Ramos (cell line): ENCODE measurements around the gene FOXN3.
"Not testable (repeated sequence)": the region's sequence is repeated elsewhere in the genome, so short reads cannot be mapped to it uniquely, and the experiment has no call there.

Experiments
- in situ Hi-C: fragments of 300-500 bp; cut with MboI; formaldehyde crosslinking; loops from one replicate; pipeline ENCODE4 v1.14.3; 2022; ENCODE audit warnings: low sequenced_read_pairs; ENCODE audit not compliant: unreplicated experiment

Gene FOXN3

GRCh38 chr14:89219051-89219450 lies 198.0 kb downstream of the FOXN3 start:
- in situ Hi-C loops = no loop called here

GRCh38 chr14:89217891-89218290 lies 199.1 kb downstream of the FOXN3 start:
- in situ Hi-C loops = no loop called here

GRCh38 chr14:89215531-89215930 lies 201.5 kb downstream of the FOXN3 start:
- in situ Hi-C loops = no loop called here

GRCh38 chr14:89215114-89215513 lies 201.9 kb downstream of the FOXN3 start:
- in situ Hi-C loops = no loop called here

- in situ Hi-C loops = no loop called here
Measured at GRCh38 chr14:89214221-89214965, 202.6 kb downstream of the FOXN3 start.

- in situ Hi-C loops = no loop called here
Measured at GRCh38 chr14:89212386-89213235, 204.4 kb downstream of the FOXN3 start.

GRCh38 chr14:89209558-89209957 lies 207.5 kb downstream of the FOXN3 start:
- in situ Hi-C loops = no loop called here

GRCh38 chr14:89207925-89208328 lies 209.1 kb downstream of the FOXN3 start:
- in situ Hi-C loops = no loop called here

GRCh38 chr14:89206389-89207031 lies 210.5 kb downstream of the FOXN3 start:
- in situ Hi-C loops = no loop called here

GRCh38 chr14:89205137-89205740 lies 211.8 kb downstream of the FOXN3 start:
- in situ Hi-C loops = no loop called here

GRCh38 chr14:89202413-89203190 lies 214.4 kb downstream of the FOXN3 start:
- in situ Hi-C loops = no loop called here

GRCh38 chr14:89201645-89202044 lies 215.4 kb downstream of the FOXN3 start:
- in situ Hi-C loops = no loop called here

- in situ Hi-C loops = not testable (repeated sequence)
Measured at GRCh38 chr14:89199357-89199756, 217.7 kb downstream of the FOXN3 start.

GRCh38 chr14:89198544-89199329 lies 218.3 kb downstream of the FOXN3 start:
- in situ Hi-C loops = no loop called here

GRCh38 chr14:89197623-89198022 lies 219.4 kb downstream of the FOXN3 start:
- in situ Hi-C loops = no loop called here

GRCh38 chr14:89196545-89196944 lies 220.5 kb downstream of the FOXN3 start:
- in situ Hi-C loops = no loop called here

- in situ Hi-C loops = no loop called here
Measured at GRCh38 chr14:89194376-89194775, 222.7 kb downstream of the FOXN3 start.

- in situ Hi-C loops = no loop called here
Measured at GRCh38 chr14:89190765-89191513, 226.1 kb downstream of the FOXN3 start.
